Endodermal cell (in vitro differentiated cells): ENCODE results near the gene OGG1. TPM values are rescaled to one million over a fixed set of nuclear protein-coding genes. Genes with fewer than 3 reads are reported as not detected.
A peak's percentile ranks its signal among the peaks of the same experiment; 100 is the strongest.

Source experiments
- DNase-seq: peaks from one replicate; pipeline ENCODE4 v3.0.0-alpha.2; 2017
- H3K27ac ChIP-seq: 2 replicates; pipeline ENCODE4 v1.5.1; 2013; ENCODE audit warnings: mild to moderate bottlenecking, low read depth, low read length, moderate library complexity
- H3K27me3 ChIP-seq: 2 replicates; pipeline ENCODE4 v1.6.1; 2013; ENCODE audit warnings: mild to moderate bottlenecking, low read length, moderate library complexity; ENCODE audit not compliant: insufficient read depth, control insufficient read depth, poor library complexity, severe bottlenecking
- H3K36me3 ChIP-seq: 2 replicates; pipeline ENCODE4 v1.7.0; 2013; ENCODE audit warnings: mild to moderate bottlenecking, low read length, moderate library complexity; ENCODE audit not compliant: control insufficient read depth, insufficient read depth
- H3K4me1 ChIP-seq: one replicate; pipeline ENCODE4 v1.7.0; 2013; ENCODE audit warnings: low read length; ENCODE audit not compliant: control insufficient read depth, insufficient read depth
- H3K4me3 ChIP-seq: 2 replicates; pipeline ENCODE4 v1.5.1; 2013; ENCODE audit warnings: mild to moderate bottlenecking, low read length, moderate library complexity
- H3K9ac ChIP-seq: 2 replicates; pipeline ENCODE4 v1.6.1; 2013; ENCODE audit warnings: mild to moderate bottlenecking, low read length, moderate library complexity; ENCODE audit not compliant: poor library complexity, severe bottlenecking; ENCODE audit errors: extremely low read depth
- H3K9me3 ChIP-seq: 2 replicates; pipeline ENCODE4 v1.6.1; 2013; ENCODE audit warnings: mild to moderate bottlenecking, low read length, moderate library complexity; ENCODE audit not compliant: control insufficient read depth
- H3K27ac Mint-ChIP-seq: 2 replicates; pipeline ENCODE4 v1.8.0; 2020; ENCODE audit warnings: mixed read lengths
- H3K27me3 Mint-ChIP-seq: 2 replicates; pipeline ENCODE4 v1.8.0; 2021; ENCODE audit warnings: mild to moderate bottlenecking, mixed read lengths; ENCODE audit not compliant: insufficient read depth
- H3K36me3 Mint-ChIP-seq: 2 replicates; pipeline ENCODE4 v1.8.0; 2020; ENCODE audit warnings: low read depth, mixed read lengths
- H3K4me1 Mint-ChIP-seq: 2 replicates; pipeline ENCODE4 v1.8.0; 2020; ENCODE audit warnings: mixed read lengths
- H3K4me3 Mint-ChIP-seq: 2 replicates; pipeline ENCODE4 v1.8.0; 2020; ENCODE audit warnings: mild to moderate bottlenecking, moderate library complexity, mixed read lengths
- H3K9me3 Mint-ChIP-seq: 2 replicates; pipeline ENCODE4 v1.8.0; 2020; ENCODE audit warnings: mild to moderate bottlenecking, mixed read lengths
- WGBS, 2 experiments: methylation state at CpG; one replicate each; pipeline versions ENCODE4 v1.1.5 to v1.1.7; 2013; ENCODE audit warnings: missing lambda C conversion rate in 2 of 2, mixed read lengths in 1 of 2; ENCODE audit not compliant: insufficient coverage in 1 of 2, insufficient read length in 1 of 2; 5-methylcytosine and 5-hydroxymethylcytosine counted together
- total RNA-seq, 2 donors: library from RNA; stranded (reverse); fragmentation: NEBNext Ultra II Directional in 1 of 2; extraction: Animal tissue kit (Norgen Biotek cat#: 25700) in 1 of 2; gene quantifications; 2 replicates in 1 of 2; 3 replicates in 1 of 2; pipeline ENCODE4 v1.2.1, GENCODE V29; 2021
- TF ChIP-seq, protein P1 (sequence below): fragments of 200-600 bp; sonication (generic); conservative IDR thresholded peaks from 2 replicates; pipeline ENCODE4 v1.5.0; 2021; ENCODE audit warnings: antibody characterized with exemption, mild to moderate bottlenecking

The OGG1 gene
- total RNA-seq, 2 donors from 2014 or later: 28.6 to 34.0 TPM

- no peak overlapping the region for H3K27ac Mint-ChIP-seq
- Histone ChIP-seq H3K27me3 (no peaks in the 10 kb centered on the region), H3K9me3 (no peaks in the 10 kb centered on the region), H3K4me3 (no peak overlapping the region), H3K36me3 (no peaks in the 10 kb centered on the region), H3K27ac (no peak overlapping the region), H3K4me1 (no peaks in the 10 kb centered on the region), H3K9ac (no peak overlapping the region)
- no peaks in the 10 kb centered on the region for H3K27me3 Mint-ChIP-seq
- H3K4me1 Mint-ChIP-seq: peaks cover 9% of the 10 kb centered on the region
- peak; percentile 91 for DNase-seq
- 15 to 25% methylated on average over 8 to 11 of the region's 11 CpGs for WGBS, 2 experiments
- H3K9me3 Mint-ChIP-seq: no peaks in the 10 kb centered on the region
- no peaks in the 10 kb centered on the region for H3K36me3 Mint-ChIP-seq
- TF ChIP-seq, protein P1, sequence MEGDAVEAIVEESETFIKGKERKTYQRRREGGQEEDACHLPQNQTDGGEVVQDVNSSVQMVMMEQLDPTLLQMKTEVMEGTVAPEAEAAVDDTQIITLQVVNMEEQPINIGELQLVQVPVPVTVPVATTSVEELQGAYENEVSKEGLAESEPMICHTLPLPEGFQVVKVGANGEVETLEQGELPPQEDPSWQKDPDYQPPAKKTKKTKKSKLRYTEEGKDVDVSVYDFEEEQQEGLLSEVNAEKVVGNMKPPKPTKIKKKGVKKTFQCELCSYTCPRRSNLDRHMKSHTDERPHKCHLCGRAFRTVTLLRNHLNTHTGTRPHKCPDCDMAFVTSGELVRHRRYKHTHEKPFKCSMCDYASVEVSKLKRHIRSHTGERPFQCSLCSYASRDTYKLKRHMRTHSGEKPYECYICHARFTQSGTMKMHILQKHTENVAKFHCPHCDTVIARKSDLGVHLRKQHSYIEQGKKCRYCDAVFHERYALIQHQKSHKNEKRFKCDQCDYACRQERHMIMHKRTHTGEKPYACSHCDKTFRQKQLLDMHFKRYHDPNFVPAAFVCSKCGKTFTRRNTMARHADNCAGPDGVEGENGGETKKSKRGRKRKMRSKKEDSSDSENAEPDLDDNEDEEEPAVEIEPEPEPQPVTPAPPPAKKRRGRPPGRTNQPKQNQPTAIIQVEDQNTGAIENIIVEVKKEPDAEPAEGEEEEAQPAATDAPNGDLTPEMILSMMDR: peak; percentile 87
- H3K4me3 Mint-ChIP-seq: peak overlapping the region; percentile 15
Measured at GRCh38 chr3:9727041-9727595, 22.6 kb upstream of the OGG1 start.

GRCh38 chr3:9727743-9728142 is 22.0 kb upstream of the OGG1 start:
- H3K4me1 ChIP-seq: peaks cover 2% of the 10 kb centered on the region
- TF ChIP-seq, protein P1: no peak
- H3K4me1 Mint-ChIP-seq: peaks cover 13% of the 10 kb centered on the region

DNA sequence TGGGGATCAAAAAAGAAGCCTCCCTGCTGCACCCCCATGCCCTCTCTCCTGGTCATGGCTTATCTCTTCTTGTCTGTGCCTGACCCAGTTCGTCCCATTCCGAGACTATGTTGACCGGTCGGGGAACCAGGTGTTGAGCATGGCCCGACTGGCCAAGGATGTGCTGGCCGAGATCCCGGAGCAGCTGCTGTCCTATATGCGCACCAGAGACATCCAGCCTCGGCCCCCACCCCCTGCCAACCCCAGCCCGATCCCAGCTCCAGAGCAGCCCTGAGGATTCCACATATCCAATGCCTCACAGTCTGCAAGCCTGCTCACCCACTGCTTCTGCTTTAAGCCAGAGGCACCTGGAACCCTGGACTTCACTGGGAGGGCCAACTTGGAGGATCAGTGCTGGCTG is 20.3 kb upstream of the OGG1 start:
- H3K9me3 ChIP-seq: no peaks in the 10 kb centered on the region
- TF ChIP-seq, protein P1: no peak
- H3K4me1 ChIP-seq: peaks cover 3% of the 10 kb centered on the region
- WGBS, 2 experiments: 86 to 91% methylated on average over 7 to 10 of the region's 10 CpGs
- H3K9me3 Mint-ChIP-seq: no peaks in the 10 kb centered on the region
- H3K4me3 Mint-ChIP-seq: no peak overlapping the region
- H3K27me3 ChIP-seq: no peaks in the 10 kb centered on the region
- no peaks in the 10 kb centered on the region for H3K27me3 Mint-ChIP-seq
- H3K36me3 ChIP-seq: peaks cover 5% of the 10 kb centered on the region
- H3K36me3 Mint-ChIP-seq: peaks cover 8% of the 10 kb centered on the region
- peaks cover 18% of the 10 kb centered on the region for H3K4me1 Mint-ChIP-seq
- H3K27ac Mint-ChIP-seq: no peak overlapping the region
- H3K9ac ChIP-seq: no peak overlapping the region
- no peak overlapping the region for H3K4me3 ChIP-seq
- no peak overlapping the region for H3K27ac ChIP-seq
- no peak for DNase-seq

More at GRCh38 chr3:9727743-9728142, 22.0 kb upstream of the OGG1 start:
- no peak overlapping the region for H3K9ac ChIP-seq
- Mint-ChIP-seq H3K36me3 (no peaks in the 10 kb centered on the region), H3K27me3 (no peaks in the 10 kb centered on the region), H3K9me3 (no peaks in the 10 kb centered on the region), H3K27ac (no peak overlapping the region), H3K4me3 (no peak overlapping the region)
- no peak overlapping the region for H3K4me3 ChIP-seq
- DNase-seq: no peak
- no peaks in the 10 kb centered on the region for H3K36me3 ChIP-seq
- no peaks in the 10 kb centered on the region for H3K27me3 ChIP-seq
- H3K9me3 ChIP-seq: no peaks in the 10 kb centered on the region
- 88 to 89% methylated on average over 2 of the region's 2 CpGs for WGBS, 2 experiments
- no peak overlapping the region for H3K27ac ChIP-seq
